IMR-90 (cell line): Measurements from ENCODE around the gene MPRIP.
"Not testable (repeated sequence)": the region's sequence is repeated elsewhere in the genome, so short reads cannot be mapped to it uniquely, and the experiment has no call there.

Experiments
- BHLHE40 ChIP-seq: fragments of 150-350 bp; IDR thresholded peaks from 2 replicates; pipeline ENCODE4 v1.6.1; 2016; ENCODE audit warnings: mild to moderate bottlenecking, low read depth, low read length
- CHD1 ChIP-seq: IDR thresholded peaks from 2 replicates; pipeline ENCODE4 v1.6.1; 2012; ENCODE audit warnings: low read depth, low read length, improper control_type of control experiment
- CTCF ChIP-seq: conservative IDR thresholded peaks from 2 replicates; pipeline ENCODE4 v1.5.1; 2012; ENCODE audit warnings: mild to moderate bottlenecking, low read depth, low read length, improper control_type of control experiment
- ELK1 ChIP-seq: fragments of 150-350 bp; IDR thresholded peaks from 2 replicates; pipeline ENCODE4 v1.6.1; 2016; ENCODE audit warnings: low read depth, mild to moderate bottlenecking, low read length, moderate library complexity, borderline replicate concordance
- MAZ ChIP-seq: IDR thresholded peaks from 2 replicates; pipeline ENCODE4 v1.6.1; 2012; ENCODE audit warnings: low read depth, mild to moderate bottlenecking, low read length, improper control_type of control experiment, moderate library complexity, borderline replicate concordance
- POLR2A ChIP-seq: IDR thresholded peaks from 2 replicates; pipeline ENCODE4 v1.6.1; 2012; ENCODE audit warnings: mild to moderate bottlenecking, low read depth, low read length
- RAD21 ChIP-seq: IDR thresholded peaks from 2 replicates; pipeline ENCODE4 v1.6.1; 2012; ENCODE audit warnings: low read length, improper control_type of control experiment
- RFX5 ChIP-seq: IDR thresholded peaks from 2 replicates; pipeline ENCODE4 v1.8.0; 2012; ENCODE audit warnings: low read depth, mild to moderate bottlenecking, low read length, moderate library complexity
- USF2 ChIP-seq: fragments of 150-350 bp; IDR thresholded peaks from 2 replicates; pipeline ENCODE4 v1.6.1; 2017; ENCODE audit warnings: mild to moderate bottlenecking, antibody characterized with exemption, low read length, low read depth

- TF ChIP-seq POLR2A, CTCF, USF2, MAZ, RFX5, BHLHE40, ELK1, RAD21, CHD1: not testable (repeated sequence)
Observed at GRCh38 chr17:16996726-16997125, 45.5 kb upstream of the MPRIP start.
